Glomerular endothelial cell (primary cell): ENCODE data around the gene TPCN1. TPM values are rescaled to one million over a fixed set of nuclear protein-coding genes. Genes with fewer than 3 reads are reported as not detected.

Experiments used
- DNase-seq: peaks from one replicate; pipeline ENCODE4 v3.0.0-alpha.2; 2011; ENCODE audit warnings: low read depth, low spot score; ENCODE audit errors: extremely low read depth
- total RNA-seq: library from RNA; depleted of rRNA; stranded (reverse); fragments of >200 nt; gene quantifications from 2 replicates; pipeline ENCODE4 v1.2.3, GENCODE V29; 2015

The TPCN1 gene
- total RNA-seq, 1 donor from 2014 or later, result 28.1 TPM

- DNase-seq, result no peak
Observed at GRCh38 chr12:113332688-113333417, 111.6 kb downstream of the TPCN1 start.

GRCh38 chr12:113333418-113333750, 112.1 kb downstream of the TPCN1 start:
- no peak for DNase-seq

GRCh38 chr12:113333877-113334785, 112.9 kb downstream of the TPCN1 start:
- DNase-seq, result no peak

- no peak for DNase-seq
Observed at GRCh38 chr12:113334786-113335539, 113.7 kb downstream of the TPCN1 start, which contains the start of gene SLC8B1. Gene SLC8B1 (minus strand): TSS chr12:113335109. CDS start chr12:113332878, 2,231 bp downstream.

GRCh38 chr12:113339540-113339939, 118.3 kb downstream of the TPCN1 start:
- no peak for DNase-seq

GRCh38 chr12:113340061-113340460, 118.8 kb downstream of the TPCN1 start:
- DNase-seq, result no peak

- no peak for DNase-seq
Observed at GRCh38 chr12:113341535-113341934, 120.3 kb downstream of the TPCN1 start.

GRCh38 chr12:113345318-113345717, 124.1 kb downstream of the TPCN1 start:
- DNase-seq, result no peak

GRCh38 chr12:113346353-113346752, 125.1 kb downstream of the TPCN1 start:
- DNase-seq, result no peak

GRCh38 chr12:113347107-113347506, 125.8 kb downstream of the TPCN1 start:
- DNase-seq, result no peak

- DNase-seq, result no peak
Observed at GRCh38 chr12:113347892-113348291, 126.6 kb downstream of the TPCN1 start.

Other genes with a start within 250 kb of the TPCN1 start
- gene OAS2, start 242.9 kb upstream of the TPCN1 start, total RNA-seq, result 35.9 and 80.4 TPM in 2 replicates
- 0.34 and 3.2 TPM in 2 replicates for gene DTX1, start 164.7 kb upstream of the TPCN1 start, total RNA-seq
- gene RASAL1, start 85.7 kb upstream of the TPCN1 start, total RNA-seq, result not detected in 2 replicates
- gene CFAP73, start 71.7 kb upstream of the TPCN1 start, total RNA-seq, result not detected in 2 replicates
- gene DDX54, start 36.0 kb upstream of the TPCN1 start, total RNA-seq, result 57.5 and 71.2 TPM in 2 replicates
- gene RITA1, start 35.7 kb upstream of the TPCN1 start, total RNA-seq, result 24.3 and 33.0 TPM in 2 replicates
- 23.7 and 29.1 TPM in 2 replicates for gene SLC8B1, start 113.6 kb downstream of the TPCN1 start, total RNA-seq
- gene PLBD2, start 137.1 kb downstream of the TPCN1 start, total RNA-seq, result 94.9 and 96.5 TPM in 2 replicates
- gene SDS, start 182.4 kb downstream of the TPCN1 start, total RNA-seq, result not detected in 2 replicates
- 4.3 and 7.8 TPM in 2 replicates for gene SDSL, start 200.9 kb downstream of the TPCN1 start, total RNA-seq